ENCODE measurements around the gene RBM10.

GRCh38 chrX:47148946-47149345, 3.9 kb downstream of the RBM10 start:
- TF ChIP-seq TAF1 (IDR thresholded peaks at IDR 0.05; ENCODE audit: borderline replicate concordance, insufficient read depth, low read length) (no peak), POLR2AphosphoS5 (IDR thresholded peaks at IDR 0.05; ENCODE audit: low read depth, low read length) (no peak), REST (IDR thresholded peaks at IDR 0.05; ENCODE audit: insufficient read depth in 1 of 2, low read depth in 2 of 2, low read length in 2 of 2) (no peak), FOXP2 (optimal IDR thresholded peaks at IDR 0.05; ENCODE audit: borderline replicate concordance, extremely low read depth, extremely low read length, insufficient read depth) (no peak), SIN3A (IDR thresholded peaks at IDR 0.05; ENCODE audit: borderline replicate concordance, insufficient read depth, low read length) (no peak)

Data from PFSK-1 (cell line).